H1 (cell line): Measurements from ENCODE around the gene VSIG10L. TPM values are rescaled to one million over a fixed set of nuclear protein-coding genes. Genes with fewer than 3 reads are reported as not detected.

Experiments used
- CTCF ChIA-PET: fragments of 300-600 bp; sonication (Branson Sonifier 250); formaldehyde crosslinking; loops from one replicate; lab custom pipeline; 2021; ENCODE audit not compliant: partially characterized antibody; lab: Charles Lee
- POLR2A ChIA-PET: fragments of 300-600 bp; sonication (Branson Sonifier 250); formaldehyde crosslinking; loops from one replicate; lab custom pipeline; 2021; ENCODE audit warnings: inconsistent platforms; ENCODE audit not compliant: partially characterized antibody; lab: Charles Lee
- DNase-seq, 2 experiments: peaks; one replicate each; pipeline versions ENCODE4 v3.0.0 to v3.0.0-alpha.2; 2010 to 2022; ENCODE audit warnings: low spot score in 2 of 2, low read depth in 1 of 2, mixed read lengths in 1 of 2
- FAIRE-seq: peaks from 2 replicates; lab custom pipeline; 2011; peaks lifted over from hg19 to GRCh38; lab: Jason Lieb, UNC
- H2AFZ ChIP-seq: 2 replicates; pipeline ENCODE4 v1.8.1; 2012; ENCODE audit warnings: low read length, inconsistent platforms
- H2AK5ac ChIP-seq: 2 replicates; pipeline ENCODE4 v1.6.1; 2013; ENCODE audit warnings: low read depth, low read length
- H2BK120ac ChIP-seq: replicated peaks from 2 replicates; pipeline ENCODE3; 2013; ENCODE audit warnings: low read depth, low read length, inconsistent platforms
- H2BK12ac ChIP-seq: 2 replicates; pipeline ENCODE4 v1.6.1; 2013; ENCODE audit warnings: low read depth, low read length
- H2BK15ac ChIP-seq: 2 replicates; pipeline ENCODE4 v1.6.1; 2013; ENCODE audit warnings: low read length
- H2BK20ac ChIP-seq: 2 replicates; pipeline ENCODE4 v1.6.1; 2013; ENCODE audit warnings: low read length
- H2BK5ac ChIP-seq: 2 replicates; pipeline ENCODE4 v1.6.1; 2013; ENCODE audit warnings: low read depth, low read length
- H3K14ac ChIP-seq: 2 replicates; pipeline ENCODE4 v1.6.1; 2013; ENCODE audit warnings: inconsistent platforms; ENCODE audit not compliant: insufficient read length
- H3K18ac ChIP-seq: 2 replicates; pipeline ENCODE4 v1.6.1; 2013; ENCODE audit warnings: low read length; ENCODE audit errors: extremely low read depth
- H3K23ac ChIP-seq: 2 replicates; pipeline ENCODE4 v1.6.1; 2013; ENCODE audit warnings: inconsistent platforms; ENCODE audit not compliant: insufficient read length
- H3K23me2 ChIP-seq: 2 replicates; pipeline ENCODE4 v1.6.1; 2013; ENCODE audit warnings: low read depth, low read length
- H3K27ac ChIP-seq: 2 replicates; pipeline ENCODE4 v1.6.1; 2011; ENCODE audit warnings: low read depth, low read length, inconsistent platforms
- H3K27me3 ChIP-seq, 4 experiments: replicated peaks in 1 of 4; 1 replicate in 1 of 4; 2 replicates in 3 of 4; pipeline versions ENCODE4 v1.6.1 to v1.8.1; 2011 to 2013; ENCODE audit warnings: low read length in 3 of 4, mild to moderate bottlenecking in 3 of 4, inconsistent platforms in 2 of 4, mixed read lengths in 2 of 4, moderate library complexity in 1 of 4; ENCODE audit not compliant: control insufficient read depth in 3 of 4, insufficient read depth in 3 of 4; ENCODE audit errors: extremely low read depth in 1 of 4
- H3K36me3 ChIP-seq, 4 experiments: 2 replicates each; pipeline versions ENCODE4 v1.6.1 to v1.8.1; 2011 to 2013; ENCODE audit warnings: mild to moderate bottlenecking in 4 of 4, low read length in 3 of 4, moderate library complexity in 2 of 4, control low read depth in 1 of 4, inconsistent platforms in 1 of 4; ENCODE audit not compliant: insufficient read depth in 4 of 4, control insufficient read depth in 2 of 4
- H3K4ac ChIP-seq: replicated peaks from 2 replicates; pipeline ENCODE3; 2013; ENCODE audit warnings: low read length, low read depth, mixed read lengths, inconsistent platforms; ENCODE audit not compliant: insufficient read length
- H3K4me1 ChIP-seq, 4 experiments: replicated peaks in 1 of 4; 1 replicate in 1 of 4; 2 replicates in 3 of 4; pipeline versions ENCODE4 v1.6.1 to v1.8.1; 2011 to 2013; ENCODE audit warnings: low read length in 3 of 4, inconsistent platforms in 2 of 4, mixed read lengths in 1 of 4; ENCODE audit not compliant: insufficient read depth in 4 of 4, control insufficient read depth in 3 of 4
- H3K4me2 ChIP-seq, 2 experiments: 2 replicates each; pipeline versions ENCODE4 v1.6.1 to v1.8.1; 2011 to 2013; ENCODE audit warnings: low read depth in 2 of 2, low read length in 2 of 2, control low read depth in 1 of 2, inconsistent platforms in 1 of 2, mild to moderate bottlenecking in 1 of 2; ENCODE audit not compliant: insufficient read depth in 1 of 2
- H3K4me3 ChIP-seq, 4 experiments: fragments of 200-600, 300-600 bp in 1 of 4; sonication (generic), shearing (Covaris generic), sonication (Bioruptor Twin) in 1 of 4; 2 replicates each; pipeline versions ENCODE4 v1.5.1 to v1.8.1; 2011 to 2016; ENCODE audit warnings: low read length in 4 of 4, low read depth in 3 of 4, control low read depth in 2 of 4, inconsistent platforms in 2 of 4, mild to moderate bottlenecking in 2 of 4, mixed read lengths in 1 of 4, moderate library complexity in 1 of 4; ENCODE audit not compliant: insufficient read depth in 2 of 4; ENCODE audit errors: extremely low read depth in 1 of 4
- H3K56ac ChIP-seq: replicated peaks from 2 replicates; pipeline ENCODE3; 2013; ENCODE audit warnings: low read depth, mild to moderate bottlenecking, mixed read lengths, low read length, inconsistent platforms; ENCODE audit not compliant: insufficient read length
- H3K79me1 ChIP-seq: 2 replicates; pipeline ENCODE4 v1.6.1; 2013; ENCODE audit warnings: low read depth, low read length, control low read depth
- H3K79me2 ChIP-seq, 2 experiments: 2 replicates each; pipeline versions ENCODE4 v1.6.1 to v1.8.1; 2012 to 2013; ENCODE audit warnings: low read length in 2 of 2, mild to moderate bottlenecking in 2 of 2, inconsistent platforms in 1 of 2; ENCODE audit not compliant: insufficient read depth in 2 of 2, control insufficient read depth in 1 of 2
- H3K9ac ChIP-seq, 4 experiments: replicated peaks in 1 of 4; 1 replicate in 1 of 4; 2 replicates in 3 of 4; pipeline versions ENCODE4 v1.6.1 to v1.8.1; 2011 to 2013; ENCODE audit warnings: low read depth in 3 of 4, low read length in 3 of 4, control low read depth in 2 of 4, mild to moderate bottlenecking in 2 of 4, moderate library complexity in 2 of 4, inconsistent platforms in 1 of 4; ENCODE audit errors: extremely low read depth in 1 of 4
- H3K9me3 ChIP-seq, 2 experiments: 2 replicates each; pipeline versions ENCODE4 v1.6.1 to v1.8.1; 2012 to 2013; ENCODE audit warnings: mild to moderate bottlenecking in 2 of 2, moderate library complexity in 2 of 2, control low read depth in 1 of 2, inconsistent platforms in 1 of 2, low read depth in 1 of 2, low read length in 1 of 2, mixed read lengths in 1 of 2; ENCODE audit not compliant: insufficient read depth in 2 of 2
- H4K20me1 ChIP-seq, 2 experiments: replicated peaks in 1 of 2; 2 replicates each; pipeline versions ENCODE3 to v1.8.1; 2011 to 2013; ENCODE audit warnings: inconsistent platforms in 2 of 2, low read length in 2 of 2, mild to moderate bottlenecking in 1 of 2; ENCODE audit not compliant: insufficient read depth in 2 of 2, control insufficient read depth in 1 of 2
- H4K5ac ChIP-seq: 2 replicates; pipeline ENCODE4 v1.6.1; 2013; ENCODE audit warnings: low read length, low read depth, mixed read lengths, inconsistent platforms; ENCODE audit not compliant: insufficient read length
- H4K8ac ChIP-seq: 2 replicates; pipeline ENCODE4 v1.8.0; 2013; ENCODE audit warnings: mild to moderate bottlenecking, moderate library complexity, low read length, inconsistent platforms; ENCODE audit not compliant: insufficient read depth; ENCODE audit errors: extremely low read depth
- H4K91ac ChIP-seq: replicated peaks from 2 replicates; pipeline ENCODE3; 2013; ENCODE audit warnings: low read length, mixed read lengths, inconsistent platforms; ENCODE audit not compliant: insufficient read length
- ASH2L ChIP-seq: fragments of 200-600, 300-600 bp; sonication (generic); IDR thresholded peaks from one replicate; pipeline ENCODE4 v1.7.1; 2017; ENCODE audit warnings: low read length
- BCL11A ChIP-seq, 2 experiments: IDR thresholded peaks; one replicate each; pipeline ENCODE4 v1.6.1; 2011; ENCODE audit warnings: low read depth in 2 of 2, low read length in 2 of 2, mild to moderate bottlenecking in 2 of 2
- E2F6 ChIP-seq: IDR thresholded peaks from 2 replicates; pipeline ENCODE4 v1.6.1; 2012; ENCODE audit warnings: inconsistent platforms
- EGR1 ChIP-seq: IDR thresholded peaks from 2 replicates; pipeline ENCODE4 v1.6.1; 2011; ENCODE audit warnings: low read depth, low read length, borderline replicate concordance
- RAD21 ChIP-seq, 2 experiments: IDR thresholded peaks in 1 of 2; conservative IDR thresholded peaks in 1 of 2; 2 replicates each; pipeline ENCODE4 v1.6.1; 2011; ENCODE audit warnings: low read depth in 2 of 2, low read length in 2 of 2, improper control_type of control experiment in 1 of 2, inconsistent platforms in 1 of 2, mild to moderate bottlenecking in 1 of 2, moderate library complexity in 1 of 2
- RBBP5 ChIP-seq: IDR thresholded peaks from 2 replicates; pipeline ENCODE4 v1.7.1; 2012; ENCODE audit warnings: low read depth, mild to moderate bottlenecking, inconsistent platforms, low read length, moderate library complexity, borderline replicate concordance
- RNF2 ChIP-seq: fragments of 200-900, 300-1000 bp; sonication (generic); IDR thresholded peaks from 2 replicates; pipeline ENCODE4 v1.7.1; 2016; ENCODE audit warnings: borderline replicate concordance, low read depth, mild to moderate bottlenecking, antibody characterized with exemption, low read length; ENCODE audit not compliant: poor library complexity, severe bottlenecking; ENCODE audit errors: missing control alignments
- SP1 ChIP-seq: IDR thresholded peaks from 2 replicates; pipeline ENCODE4 v1.6.1; 2011; ENCODE audit warnings: low read depth, low read length
- SP4 ChIP-seq: IDR thresholded peaks from 2 replicates; pipeline ENCODE4 v1.6.1; 2012; ENCODE audit warnings: low read length, inconsistent platforms
- SUZ12 ChIP-seq: fragments of 200-600 bp; sonication (generic); IDR thresholded peaks from 2 replicates; pipeline ENCODE4 v1.6.1; 2012; ENCODE audit warnings: mild to moderate bottlenecking, inconsistent platforms, low read length, moderate library complexity, mixed read lengths
- WGBS, 2 experiments: shearing (Covaris generic) in 1 of 2; methylation state at CpG; one replicate each; pipeline versions ENCODE4 v1.1.6 to v1.1.7; 2013 to 2015; ENCODE audit warnings: low lambda C conversion rate in 2 of 2, mixed read lengths in 2 of 2, inconsistent platforms in 1 of 2, low coverage in 1 of 2, missing lambda C conversion rate in 1 of 2; ENCODE audit not compliant: insufficient replicate concordance in 2 of 2, insufficient coverage in 1 of 2, insufficient read length in 1 of 2; ENCODE audit errors: extremely low coverage in 1 of 2, missing lambda C conversion rate in 1 of 2; 5-methylcytosine and 5-hydroxymethylcytosine counted together
- polyA plus RNA-seq, 7 experiments: library from polyadenylated mRNA; depleted of rRNA in 3 of 7; stranded (reverse) in 5 of 7; unstranded in 2 of 7; fragments of >200 nt in 5 of 7; fragments of 200-250 nt in 2 of 7; gene quantifications; 1 replicate in 5 of 7; 2 replicates in 1 of 7; 4 replicates in 1 of 7; pipeline versions ENCODE4 v1.2.1 to v1.2.3, GENCODE V29; 2011 to 2013; ENCODE audit warnings: missing spikeins in 2 of 7, mixed read lengths in 2 of 7
- total RNA-seq: library from RNA; stranded (reverse); fragmentation: NEBNext Ultra II Directional; extraction: Animal tissue kit (Norgen Biotek cat#: 25700); gene quantifications from 2 replicates; pipeline ENCODE4 v1.2.1, GENCODE V29; 2021
- TF ChIP-seq, protein P1 (sequence below): IDR thresholded peaks from 2 replicates; pipeline ENCODE4 v1.6.1; 2011; ENCODE audit warnings: low read length, improper control_type of control experiment

Gene VSIG10L
- total and polyA plus RNA-seq, 2 of the 8 experiments (the other 6 are each of a cell fraction or from before 2014, with no cell fraction given), result 10.3 to 10.4 TPM

- no peak overlapping the region for H2BK12ac ChIP-seq
- H2BK5ac ChIP-seq, result no peak overlapping the region
- H2AFZ ChIP-seq, result no peak overlapping the region
- no peak overlapping the region for H3K4ac ChIP-seq
- no peak overlapping the region for H3K4me2 ChIP-seq
- H2BK120ac ChIP-seq, result no peak overlapping the region
- FAIRE-seq (no peak), DNase-seq (no peak)
- H3K27me3 ChIP-seq, result peaks cover 0 to 6% (median 4%) of the 10 kb centered on the region in 4 experiments; a peak in 4 of 7 replicates
- 96% methylated on average over 4 of the region's 4 CpGs; no CpG with 5 or more reads in 1 of the 2 experiments for WGBS, 2 experiments
- no peak overlapping the region for H4K8ac ChIP-seq
- H3K4me1 ChIP-seq, result peaks cover 0 to 8% (median 5%) of the 10 kb centered on the region in 4 experiments; a peak in 4 of 7 replicates
- H3K79me2 ChIP-seq, result no peaks in the 10 kb centered on the region
- H2BK15ac ChIP-seq, result no peak overlapping the region
- H3K18ac ChIP-seq, result no peak overlapping the region
- H4K91ac ChIP-seq, result no peak overlapping the region
- ChIA-PET CTCF (interaction anchor here (1.3 kb wide), 1 partner anchor 91 kb away, joined by 3 read pairs; no protein-coding TSS in a partner anchor), POLR2A (interaction anchor here (0.6 kb wide), 1 partner anchor 248 kb away, joined by 3 read pairs; no protein-coding TSS in a partner anchor)
- no peak overlapping the region for H4K5ac ChIP-seq
- no peaks in the 10 kb centered on the region; a peak in 1 of 4 replicates for H3K9me3 ChIP-seq
- no peak overlapping the region for H3K56ac ChIP-seq
- H3K23ac ChIP-seq, result no peak overlapping the region
- H3K9ac ChIP-seq, result no peak overlapping the region
- no peak overlapping the region for H3K4me3 ChIP-seq
- no peaks in the 10 kb centered on the region for H4K20me1 ChIP-seq
- peaks cover 4% of the 10 kb centered on the region; the same call in 1 of the 2 replicates for H3K23me2 ChIP-seq
- no peak overlapping the region for H2BK20ac ChIP-seq
- H2AK5ac ChIP-seq, result no peak overlapping the region
- no peak overlapping the region for H3K14ac ChIP-seq
- peaks cover 0 to 20% (median 2%) of the 10 kb centered on the region in 4 experiments; a peak in 4 of 8 replicates for H3K36me3 ChIP-seq
- no peak overlapping the region for H3K27ac ChIP-seq
- no peaks in the 10 kb centered on the region for H3K79me1 ChIP-seq
- TF ChIP-seq SUZ12 (no peak), EGR1 (no peak), BCL11A (IDR thresholded peaks at IDR 0.05; ENCODE audit: low read depth in 2 of 2, low read length in 2 of 2) (no peak), ASH2L (no peak), RAD21 (IDR thresholded peaks at IDR 0.05 in 1 of 2, conservative IDR thresholded peaks at IDR 0.05 in 1 of 2; ENCODE audit: low read depth in 2 of 2, low read length in 2 of 2) (no peak), SP4 (no peak), SP1 (no peak), E2F6 (no peak), RNF2 (no peak), RBBP5 (no peak)
- TF ChIP-seq, protein P1, sequence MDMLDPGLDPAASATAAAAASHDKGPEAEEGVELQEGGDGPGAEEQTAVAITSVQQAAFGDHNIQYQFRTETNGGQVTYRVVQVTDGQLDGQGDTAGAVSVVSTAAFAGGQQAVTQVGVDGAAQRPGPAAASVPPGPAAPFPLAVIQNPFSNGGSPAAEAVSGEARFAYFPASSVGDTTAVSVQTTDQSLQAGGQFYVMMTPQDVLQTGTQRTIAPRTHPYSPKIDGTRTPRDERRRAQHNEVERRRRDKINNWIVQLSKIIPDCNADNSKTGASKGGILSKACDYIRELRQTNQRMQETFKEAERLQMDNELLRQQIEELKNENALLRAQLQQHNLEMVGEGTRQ, result peak; percentile 44; the same call in 1 of the 2 replicates
Measured at GRCh38 chr19:51330366-51330765, 11.6 kb downstream of the VSIG10L start.
